ENCODE results near the gene UNKL.

DNA sequence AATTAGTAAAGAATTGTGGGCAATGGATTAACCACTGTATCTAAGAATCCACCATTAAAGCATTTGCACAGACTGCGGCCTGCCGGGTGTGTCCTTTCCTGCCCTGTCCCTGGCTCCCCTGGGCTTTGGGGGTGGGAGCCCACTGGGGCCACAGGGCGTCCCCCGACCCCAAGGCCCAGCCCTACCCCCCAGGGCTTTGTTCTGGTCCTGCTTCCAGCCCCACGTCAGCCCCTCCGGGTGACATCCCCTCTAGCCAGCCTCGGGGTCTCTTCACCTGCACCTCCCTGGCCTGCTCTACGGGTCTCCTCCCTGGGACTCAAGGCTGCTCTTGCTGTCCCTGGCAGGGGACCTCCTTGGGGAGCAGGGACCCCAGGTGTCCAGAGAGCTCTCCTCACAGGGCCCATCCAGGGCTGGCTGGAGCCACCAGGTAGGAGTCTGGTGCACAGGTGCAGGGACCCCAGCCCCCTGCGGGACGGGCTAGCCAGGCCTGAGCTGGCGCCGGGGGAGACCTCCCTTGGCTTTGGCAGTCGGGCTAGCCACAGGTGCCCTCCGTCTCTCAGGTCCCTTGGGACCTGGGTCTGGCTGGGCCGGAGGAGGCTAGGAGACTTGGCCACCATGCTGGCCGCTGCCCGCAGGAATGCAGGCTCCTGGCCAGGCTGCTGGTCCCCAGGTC, 87.4 kb downstream of the UNKL start:
- TF ChIP-seq, protein P1, sequence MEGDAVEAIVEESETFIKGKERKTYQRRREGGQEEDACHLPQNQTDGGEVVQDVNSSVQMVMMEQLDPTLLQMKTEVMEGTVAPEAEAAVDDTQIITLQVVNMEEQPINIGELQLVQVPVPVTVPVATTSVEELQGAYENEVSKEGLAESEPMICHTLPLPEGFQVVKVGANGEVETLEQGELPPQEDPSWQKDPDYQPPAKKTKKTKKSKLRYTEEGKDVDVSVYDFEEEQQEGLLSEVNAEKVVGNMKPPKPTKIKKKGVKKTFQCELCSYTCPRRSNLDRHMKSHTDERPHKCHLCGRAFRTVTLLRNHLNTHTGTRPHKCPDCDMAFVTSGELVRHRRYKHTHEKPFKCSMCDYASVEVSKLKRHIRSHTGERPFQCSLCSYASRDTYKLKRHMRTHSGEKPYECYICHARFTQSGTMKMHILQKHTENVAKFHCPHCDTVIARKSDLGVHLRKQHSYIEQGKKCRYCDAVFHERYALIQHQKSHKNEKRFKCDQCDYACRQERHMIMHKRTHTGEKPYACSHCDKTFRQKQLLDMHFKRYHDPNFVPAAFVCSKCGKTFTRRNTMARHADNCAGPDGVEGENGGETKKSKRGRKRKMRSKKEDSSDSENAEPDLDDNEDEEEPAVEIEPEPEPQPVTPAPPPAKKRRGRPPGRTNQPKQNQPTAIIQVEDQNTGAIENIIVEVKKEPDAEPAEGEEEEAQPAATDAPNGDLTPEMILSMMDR (IDR thresholded peaks at IDR 0.05), result no peak
- no peak for TF ChIP-seq POLR2AphosphoS5 (IDR thresholded peaks at IDR 0.05)
